Urinary bladder (tissue), 4 donors: ENCODE results near the gene STK32B. TPM values are rescaled to one million over a fixed set of nuclear protein-coding genes. Genes with fewer than 3 reads are reported as not detected.
"Not testable (repeated sequence)": the region's sequence is repeated elsewhere in the genome, so short reads cannot be mapped to it uniquely, and the experiment has no call there.

Experiments used
- DNase-seq: peaks from one replicate; pipeline ENCODE4 v3.0.0-alpha.2; 2015; ENCODE audit errors: extremely low spot score
- H3K27ac ChIP-seq: one replicate; pipeline ENCODE4 v1.5.1; 2013; ENCODE audit warnings: low read depth, mild to moderate bottlenecking, moderate library complexity
- H3K36me3 ChIP-seq: one replicate; pipeline ENCODE4 v1.6.1; 2013; ENCODE audit warnings: mild to moderate bottlenecking, moderate library complexity; ENCODE audit not compliant: insufficient read depth
- H3K4me1 ChIP-seq: one replicate; pipeline ENCODE4 v1.6.1; 2013; ENCODE audit warnings: mild to moderate bottlenecking, moderate library complexity; ENCODE audit not compliant: insufficient read depth
- H3K4me3 ChIP-seq: one replicate; pipeline ENCODE4 v1.5.1; 2013; ENCODE audit warnings: low read depth, low read length
- WGBS: extraction: QIAGEN DNeasy Blood & Tissue Kit; methylation state at CpG from one replicate; pipeline ENCODE4 v1.1.7; 2013; 5-methylcytosine and 5-hydroxymethylcytosine counted together
- polyA plus RNA-seq: library from polyadenylated mRNA; stranded (reverse); fragments of 200-250 nt; gene quantifications from one replicate; pipeline ENCODE4 v1.2.3, GENCODE V29; 2013
- total RNA-seq: library from RNA; depleted of rRNA; stranded (reverse); fragments of >200 nt; gene quantifications from one replicate; pipeline ENCODE4 v1.2.3, GENCODE V29; 2014
- donor health status: healthy with polysubstance abuse.
- donor health status: healthy.

STK32B gene
- total and polyA plus RNA-seq, 2 donors: 2.1 to 12.1 TPM

GRCh38 chr4:5156682-5157081 is 105.4 kb downstream of the STK32B start:
- WGBS: 59% methylated on average over 3 of the region's 3 CpGs
- DNase-seq: no peak
- H3K4me3 ChIP-seq: no peak overlapping the region

GRCh38 chr4:5157791-5158770 is 106.8 kb downstream of the STK32B start:
- WGBS: 75% methylated on average over 17 of the region's 17 CpGs

More at GRCh38 chr4:5156682-5157081, 105.4 kb downstream of the STK32B start:
- no peaks in the 10 kb centered on the region for H3K4me1 ChIP-seq
- no peak overlapping the region for H3K27ac ChIP-seq
- H3K36me3 ChIP-seq: no peaks in the 10 kb centered on the region

GRCh38 chr4:5158825-5159224 is 107.5 kb downstream of the STK32B start:
- Histone ChIP-seq H3K36me3 (no peaks in the 10 kb centered on the region), H3K27ac (no peak overlapping the region), H3K4me3 (no peak overlapping the region), H3K4me1 (no peaks in the 10 kb centered on the region)
- WGBS: 94% methylated on average over 6 of the region's 6 CpGs
- DNase-seq: no peak

More at GRCh38 chr4:5157791-5158770, 106.8 kb downstream of the STK32B start:
- H3K4me1 ChIP-seq: no peaks in the 10 kb centered on the region
- no peak overlapping the region for H3K27ac ChIP-seq
- H3K4me3 ChIP-seq: no peak overlapping the region
- no peak for DNase-seq
- H3K36me3 ChIP-seq: no peaks in the 10 kb centered on the region

- no peaks in the 10 kb centered on the region for H3K36me3 ChIP-seq
- no peak overlapping the region for H3K4me3 ChIP-seq
- H3K27ac ChIP-seq: no peak overlapping the region
- 77% methylated on average over 4 of the region's 4 CpGs for WGBS
- no peak for DNase-seq
- H3K4me1 ChIP-seq: no peaks in the 10 kb centered on the region
Observed at GRCh38 chr4:5160668-5161067, 109.4 kb downstream of the STK32B start.

- no peak overlapping the region for H3K27ac ChIP-seq
- H3K36me3 ChIP-seq: no peaks in the 10 kb centered on the region
- no peak overlapping the region for H3K4me3 ChIP-seq
- no peaks in the 10 kb centered on the region for H3K4me1 ChIP-seq
- WGBS: 72% methylated on average over 6 of the region's 6 CpGs
- DNase-seq: no peak
Observed at GRCh38 chr4:5162909-5163508, 111.7 kb downstream of the STK32B start.

- WGBS: 96% methylated on average over 10 of the region's 10 CpGs
- no peak overlapping the region for H3K27ac ChIP-seq
- no peaks in the 10 kb centered on the region for H3K4me1 ChIP-seq
- H3K4me3 ChIP-seq: no peak overlapping the region
- DNase-seq: no peak
- no peaks in the 10 kb centered on the region for H3K36me3 ChIP-seq
Observed at GRCh38 chr4:5164221-5164912, 113.1 kb downstream of the STK32B start.

- H3K27ac ChIP-seq: no peak overlapping the region
- peak; percentile 17 for DNase-seq
- WGBS: 46% methylated on average over 29 of the region's 29 CpGs
Observed at GRCh38 chr4:5165420-5166369, 114.4 kb downstream of the STK32B start.

GRCh38 chr4:5166377-5166776 is 115.1 kb downstream of the STK32B start:
- H3K27ac ChIP-seq: no peak overlapping the region
- H3K36me3 ChIP-seq: no peaks in the 10 kb centered on the region
- no peak overlapping the region for H3K4me3 ChIP-seq
- WGBS: 94% methylated on average over 4 of the region's 4 CpGs
- DNase-seq: no peak
- H3K4me1 ChIP-seq: no peaks in the 10 kb centered on the region

More at GRCh38 chr4:5165420-5166369, 114.4 kb downstream of the STK32B start:
- Histone ChIP-seq H3K4me3 (no peak overlapping the region), H3K36me3 (no peaks in the 10 kb centered on the region), H3K4me1 (no peaks in the 10 kb centered on the region)

GRCh38 chr4:5168891-5169290 is 117.6 kb downstream of the STK32B start:
- H3K27ac ChIP-seq: no peak overlapping the region
- no peak for DNase-seq
- H3K4me3 ChIP-seq: no peak overlapping the region
- no peaks in the 10 kb centered on the region for H3K36me3 ChIP-seq
- WGBS: 95% methylated on average over 5 of the region's 5 CpGs
- no peaks in the 10 kb centered on the region for H3K4me1 ChIP-seq

GRCh38 chr4:5175836-5176235 is 124.6 kb downstream of the STK32B start:
- WGBS: 96% methylated on average over 11 of the region's 11 CpGs
- not testable (repeated sequence) for H3K4me1 ChIP-seq, H3K36me3 ChIP-seq, H3K27ac ChIP-seq, DNase-seq, H3K4me3 ChIP-seq

- H3K4me1 ChIP-seq: no peaks in the 10 kb centered on the region
- no peak overlapping the region for H3K27ac ChIP-seq
- DNase-seq: no peak
- 89% methylated on average over 6 of the region's 6 CpGs for WGBS
- no peaks in the 10 kb centered on the region for H3K36me3 ChIP-seq
- H3K4me3 ChIP-seq: no peak overlapping the region
Observed at GRCh38 chr4:5184606-5185005, 133.3 kb downstream of the STK32B start.

- Histone ChIP-seq H3K4me3 (no peak overlapping the region), H3K4me1 (no peaks in the 10 kb centered on the region), H3K27ac (no peak overlapping the region), H3K36me3 (no peaks in the 10 kb centered on the region)
- DNase-seq: no peak
- 85% methylated on average over 6 of the region's 6 CpGs for WGBS
Observed at GRCh38 chr4:5185551-5185950, 134.3 kb downstream of the STK32B start.
